CD4-positive, alpha-beta T cell treated with Interleukin-4 for 4 hours (primary cell): ENCODE results near the gene RASSF3.
"Not testable (repeated sequence)": the region's sequence is repeated elsewhere in the genome, so short reads cannot be mapped to it uniquely, and the experiment has no call there.

Experiments used
- DNase-seq: peaks from one replicate; pipeline ENCODE4 v3.0.0-alpha.2; 2020

Gene RASSF3

GRCh38 chr12:64634508-64635092 lies 24.3 kb downstream of the RASSF3 start:
- DNase-seq: no peak

- no peak for DNase-seq
These were observed 25.2 kb downstream of the RASSF3 start for GRCh38 chr12:64635356-64635998.

- no peak for DNase-seq
These were observed 26.6 kb downstream of the RASSF3 start for GRCh38 chr12:64636856-64637255.

GRCh38 chr12:64639466-64639865 lies 29.2 kb downstream of the RASSF3 start:
- DNase-seq: no peak

- no peak for DNase-seq
These were observed 36.0 kb downstream of the RASSF3 start for GRCh38 chr12:64646318-64646717.

- no peak for DNase-seq
These were observed 39.2 kb downstream of the RASSF3 start for GRCh38 chr12:64649487-64649886.

- DNase-seq: no peak
These were observed 40.5 kb downstream of the RASSF3 start for GRCh38 chr12:64650762-64651161.

- DNase-seq: no peak
These were observed 42.1 kb downstream of the RASSF3 start for GRCh38 chr12:64652346-64652745.

- no peak for DNase-seq
These were observed 42.8 kb downstream of the RASSF3 start for GRCh38 chr12:64653123-64653522.

- DNase-seq: not testable (repeated sequence)
These were observed 43.6 kb downstream of the RASSF3 start for GRCh38 chr12:64653907-64654306.

- DNase-seq: no peak
These were observed 44.8 kb downstream of the RASSF3 start for GRCh38 chr12:64655141-64655540.

GRCh38 chr12:64656429-64656828 lies 46.1 kb downstream of the RASSF3 start:
- DNase-seq: no peak

GRCh38 chr12:64658892-64659481 lies 48.7 kb downstream of the RASSF3 start:
- DNase-seq: no peak

- DNase-seq: no peak
These were observed 50.1 kb downstream of the RASSF3 start for GRCh38 chr12:64660237-64661018.

GRCh38 chr12:64663015-64663414 lies 52.7 kb downstream of the RASSF3 start:
- no peak for DNase-seq

- peak; percentile 89 for DNase-seq
These were observed 55.2 kb downstream of the RASSF3 start for GRCh38 chr12:64665514-64665913.

- no peak for DNase-seq
These were observed 56.0 kb downstream of the RASSF3 start for GRCh38 chr12:64666054-64666914.

- no peak for DNase-seq
These were observed 57.5 kb downstream of the RASSF3 start for GRCh38 chr12:64667793-64668192.

- DNase-seq: peak; percentile 88
These were observed 59.1 kb downstream of the RASSF3 start for GRCh38 chr12:64669270-64669842.

- peak; percentile 41 for DNase-seq
These were observed 59.7 kb downstream of the RASSF3 start for GRCh38 chr12:64670019-64670418.

- peak; percentile 63 for DNase-seq
These were observed 60.8 kb downstream of the RASSF3 start for GRCh38 chr12:64670919-64671639.

- no peak for DNase-seq
These were observed 61.4 kb downstream of the RASSF3 start for GRCh38 chr12:64671681-64672080.
